MM.1S (cell line): ENCODE data around the gene SPEG.

Experiments used
- EZH2phosphoT487 ChIP-seq: fragments of 300-600 bp; sonication (generic); IDR thresholded peaks from 2 replicates; pipeline ENCODE4 v1.6.1; 2018; ENCODE audit warnings: antibody characterized with exemption, low read length
- TF ChIP-seq, protein P1 (sequence below): fragments of 300-600 bp; sonication (generic); IDR thresholded peaks from 2 replicates; pipeline ENCODE4 v1.5.1; 2016; ENCODE audit warnings: antibody characterized with exemption, low read length, mixed read lengths

- TF ChIP-seq, protein P1, sequence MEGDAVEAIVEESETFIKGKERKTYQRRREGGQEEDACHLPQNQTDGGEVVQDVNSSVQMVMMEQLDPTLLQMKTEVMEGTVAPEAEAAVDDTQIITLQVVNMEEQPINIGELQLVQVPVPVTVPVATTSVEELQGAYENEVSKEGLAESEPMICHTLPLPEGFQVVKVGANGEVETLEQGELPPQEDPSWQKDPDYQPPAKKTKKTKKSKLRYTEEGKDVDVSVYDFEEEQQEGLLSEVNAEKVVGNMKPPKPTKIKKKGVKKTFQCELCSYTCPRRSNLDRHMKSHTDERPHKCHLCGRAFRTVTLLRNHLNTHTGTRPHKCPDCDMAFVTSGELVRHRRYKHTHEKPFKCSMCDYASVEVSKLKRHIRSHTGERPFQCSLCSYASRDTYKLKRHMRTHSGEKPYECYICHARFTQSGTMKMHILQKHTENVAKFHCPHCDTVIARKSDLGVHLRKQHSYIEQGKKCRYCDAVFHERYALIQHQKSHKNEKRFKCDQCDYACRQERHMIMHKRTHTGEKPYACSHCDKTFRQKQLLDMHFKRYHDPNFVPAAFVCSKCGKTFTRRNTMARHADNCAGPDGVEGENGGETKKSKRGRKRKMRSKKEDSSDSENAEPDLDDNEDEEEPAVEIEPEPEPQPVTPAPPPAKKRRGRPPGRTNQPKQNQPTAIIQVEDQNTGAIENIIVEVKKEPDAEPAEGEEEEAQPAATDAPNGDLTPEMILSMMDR: no peak
- TF ChIP-seq EZH2phosphoT487: no peak
Measured at GRCh38 chr2:219415580-219416234, 18.9 kb upstream of the SPEG start.
